K562 (cell line): ENCODE data around the gene TJAP1. TPM values are rescaled to one million over a fixed set of nuclear protein-coding genes. Genes with fewer than 3 reads are reported as not detected.

Source experiments
- ATAC-seq: fragments of 200-7000 bp; cut with Tn5 transposase; 3 replicates; pipeline ENCODE4 v1.9.1; 2020; ENCODE audit warnings: moderate library complexity
- BruUV-seq: library from RNA; stranded (reverse); fragments of 400-500 nt; replicated peaks from 2 replicates; lab custom pipeline; 2021; lab: Mats Ljungman, UMichigan
- CTCF ChIA-PET: fragments of 300-600 bp; formaldehyde crosslinking; extraction: SDS; loops from one replicate; lab custom pipeline; 2021; ENCODE audit warnings: low intra/inter-chr PET ratio; lab: Yijun Ruan, JAX
- POLR2A ChIA-PET: fragments of 300-600, 350-650 bp; sonication (Branson Sonifier 250); formaldehyde crosslinking; extraction: SDS; loops from one replicate; lab custom pipeline; 2021; ENCODE audit warnings: antibody characterized with exemption, inconsistent platforms; lab: Yijun Ruan, JAX
- DNase-seq, 4 experiments: peaks; one replicate each; pipeline versions ENCODE4 v3.0.0 to v3.0.0-alpha.2; 2011 to 2018; ENCODE audit warnings: low spot score in 3 of 4, mixed read lengths in 3 of 4; ENCODE audit errors: extremely low read depth in 1 of 4
- FAIRE-seq: peaks from 2 replicates; lab custom pipeline; 2011; peaks lifted over from hg19 to GRCh38; lab: Jason Lieb, UNC
- H2AFZ ChIP-seq: 2 replicates; pipeline ENCODE4 v1.6.0; 2011; ENCODE audit warnings: low read depth, low read length, control low read depth, inconsistent platforms
- H3K27ac ChIP-seq: fragments of 200-600 bp; 3 replicates; pipeline ENCODE4 v1.8.0; 2011; ENCODE audit warnings: low read depth, mild to moderate bottlenecking, control low read depth, inconsistent platforms, low read length, moderate library complexity, mixed read lengths; ENCODE audit errors: extremely low read depth
- H3K27me3 ChIP-seq, 2 experiments: fragments of 300-600 bp in 1 of 2; 2 replicates in 1 of 2; 3 replicates in 1 of 2; pipeline versions ENCODE4 v1.6.0 to v1.8.0; 2011; ENCODE audit warnings: inconsistent platforms in 2 of 2, low read length in 2 of 2, mild to moderate bottlenecking in 1 of 2, mixed read lengths in 1 of 2, moderate library complexity in 1 of 2; ENCODE audit not compliant: control insufficient read depth in 2 of 2, insufficient read depth in 2 of 2
- H3K36me3 ChIP-seq: fragments of 300-600 bp; 3 replicates; pipeline ENCODE4 v1.8.0; 2011; ENCODE audit warnings: mild to moderate bottlenecking, low read length, inconsistent platforms; ENCODE audit not compliant: control insufficient read depth, insufficient read depth
- H3K4me1 ChIP-seq, 2 experiments: fragments of 200-600 bp in 1 of 2; replicated peaks in 1 of 2; 2 replicates in 1 of 2; 3 replicates in 1 of 2; pipeline versions ENCODE4 v1.5.1 to v1.8.0; 2011; ENCODE audit warnings: inconsistent platforms in 2 of 2, low read length in 2 of 2, mild to moderate bottlenecking in 1 of 2, mixed read lengths in 1 of 2, moderate library complexity in 1 of 2; ENCODE audit not compliant: control insufficient read depth in 2 of 2, insufficient read depth in 2 of 2
- H3K4me2 ChIP-seq: 2 replicates; pipeline ENCODE4 v1.6.1; 2011; ENCODE audit warnings: low read length, control low read depth, inconsistent platforms, mixed read lengths; ENCODE audit not compliant: insufficient read depth
- H3K4me3 ChIP-seq: fragments of 200-600 bp; sonication (generic), shearing (Covaris generic); 2 replicates; pipeline ENCODE4 v1.5.1; 2016; ENCODE audit warnings: control low read depth, inconsistent platforms
- H3K79me2 ChIP-seq: fragments of 200-600 bp; 3 replicates; pipeline ENCODE4 v1.8.0; 2011; ENCODE audit warnings: low read length, inconsistent platforms; ENCODE audit not compliant: control insufficient read depth, insufficient read depth
- H3K9ac ChIP-seq, 2 experiments: 2 replicates each; pipeline versions ENCODE4 v1.6.0 to v1.6.1; 2011; ENCODE audit warnings: low read depth in 2 of 2, low read length in 2 of 2, control low read depth in 1 of 2, inconsistent platforms in 1 of 2, mild to moderate bottlenecking in 1 of 2, mixed read lengths in 1 of 2; ENCODE audit not compliant: insufficient read depth in 1 of 2
- H3K9me1 ChIP-seq: one replicate; pipeline ENCODE4 v1.6.0; 2011; ENCODE audit warnings: inconsistent platforms, mild to moderate bottlenecking, low read length, moderate library complexity; ENCODE audit not compliant: control insufficient read depth, insufficient read depth
- H3K9me3 ChIP-seq: replicated peaks from 2 replicates; pipeline ENCODE4 v1.5.1; 2011; ENCODE audit warnings: low read depth, low read length, inconsistent platforms; ENCODE audit not compliant: control insufficient read depth, insufficient read depth
- H4K20me1 ChIP-seq: replicated peaks from 2 replicates; pipeline ENCODE4 v1.6.1; 2011; ENCODE audit warnings: low read length, inconsistent platforms, mixed read lengths; ENCODE audit not compliant: control insufficient read depth, insufficient read depth
- BDP1 ChIP-seq: IDR thresholded peaks from 3 replicates; pipeline ENCODE4 v1.6.1; 2011; ENCODE audit not compliant: insufficient read length, insufficient read depth
- BRD9 ChIP-seq: fragments of 450-650 bp; IDR thresholded peaks from 2 replicates; pipeline ENCODE4 v1.6.1; 2018; ENCODE audit warnings: low read depth; ENCODE audit not compliant: partially characterized antibody
- CBX2 ChIP-seq: fragments of 200-600 bp; sonication (generic); IDR thresholded peaks from one replicate; pipeline ENCODE4 v1.6.1; 2012; ENCODE audit warnings: mild to moderate bottlenecking, low read length, inconsistent platforms; ENCODE audit not compliant: insufficient read depth, poor library complexity, severe bottlenecking
- ESRRB ChIP-seq: fragments of 250-450 bp; sonication (Bioruptor Pico); IDR thresholded peaks from 2 replicates; pipeline ENCODE4 v1.5.0; 2020; ENCODE audit warnings: mild to moderate bottlenecking, moderate library complexity, borderline replicate concordance
- KLF10 ChIP-seq: fragments of 250-450 bp; sonication (Bioruptor Pico); IDR thresholded peaks from 2 replicates; pipeline ENCODE4 v1.6.1; 2021; ENCODE audit warnings: matching md5 sums
- MTF1 ChIP-seq: fragments of 250-450 bp; sonication (Bioruptor Pico); IDR thresholded peaks from 2 replicates; pipeline ENCODE4 v1.9.0; 2021; ENCODE audit warnings: moderate library complexity, mild to moderate bottlenecking, inconsistent platforms, borderline replicate concordance
- RBM14 ChIP-seq: fragments of 200-400 bp; formaldehyde crosslinking; IDR thresholded peaks from 2 replicates; pipeline ENCODE4 v1.6.1; 2018; ENCODE audit warnings: low read depth, mild to moderate bottlenecking, low read length, moderate library complexity, borderline replicate concordance; ENCODE audit not compliant: insufficient read depth
- TSC22D4 ChIP-seq: fragments of 450-650 bp; IDR thresholded peaks from 2 replicates; pipeline ENCODE4 v1.6.1; 2016; ENCODE audit warnings: missing genetic modification characterization, missing biosample characterization, control low read depth
- ZNF134 ChIP-seq: fragments of 250-450 bp; sonication (Bioruptor Pico); conservative IDR thresholded peaks from 2 replicates; pipeline ENCODE4 v1.4.0; 2020
- ZSCAN29 ChIP-seq: fragments of 450-650 bp; IDR thresholded peaks from 2 replicates; pipeline ENCODE4 v1.6.1; 2017
- WGBS: fragments of 100-300 bp; shearing (Covaris generic); methylation state at CpG from one replicate; pipeline ENCODE4 v1.1.6; 2016; ENCODE audit warnings: low coverage, mixed read lengths; ENCODE audit not compliant: insufficient coverage; ENCODE audit errors: missing lambda C conversion rate; 5-methylcytosine and 5-hydroxymethylcytosine counted together
- in situ Hi-C: fragments of 300-500 bp; cut with MboI; formaldehyde crosslinking; loops from 4 replicates; pipeline ENCODE4 v1.15.0; 2018; ENCODE audit warnings: inconsistent platforms, mixed read lengths
- intact Hi-C: fragments of 100-400 bp; cut with micrococcal nuclease; formaldehyde crosslinking; loops from 2 replicates; pipeline ENCODE4 v1.14.2; 2022
- polyA plus RNA-seq, 8 experiments: library from polyadenylated mRNA; depleted of rRNA in 4 of 8; stranded (reverse) in 5 of 8; unstranded in 3 of 8; fragments of >200 nt; fragmentation: Nextera tagmentation in 2 of 8; fragmentation: Illumina TruSeq in 1 of 8; extraction: Ambion mirVana in 2 of 8; extraction: Trizol in 1 of 8; gene quantifications; 2 replicates each; pipeline versions ENCODE4 v1.2.1 to v1.2.3, GENCODE V29; 2011 to 2014; ENCODE audit warnings: inconsistent platforms in 1 of 8, missing spikeins in 1 of 8
- total RNA-seq, 7 experiments: library from RNA; depleted of rRNA in 6 of 7; stranded (reverse); fragments of >200 nt in 6 of 7; fragmentation: Illumina TruSeq in 2 of 7; extraction: Trizol in 2 of 7; gene quantifications; 2 replicates each; pipeline versions ENCODE4 v1.2.1 to v1.2.3, GENCODE V29; 2011 to 2021; ENCODE audit warnings: low replicate concordance in 1 of 7
- TF ChIP-seq, protein P1 (sequence below): sonication (generic); formaldehyde crosslinking; IDR thresholded peaks from 2 replicates; pipeline ENCODE4 v1.8.1; 2023; ENCODE audit warnings: mild to moderate bottlenecking, missing genetic modification reagents
- TF ChIP-seq, protein P2 (sequence below): fragments of 450-650 bp; formaldehyde crosslinking; IDR thresholded peaks from 2 replicates; pipeline ENCODE4 v1.4.0; 2020; ENCODE audit warnings: mild to moderate bottlenecking, moderate library complexity

TJAP1 gene
- total and polyA plus RNA-seq, 9 of the 15 experiments (the other 6 are each of a cell fraction or from before 2014, with no cell fraction given): 0.06 to 35.8 (median 16.2) TPM

DNA sequence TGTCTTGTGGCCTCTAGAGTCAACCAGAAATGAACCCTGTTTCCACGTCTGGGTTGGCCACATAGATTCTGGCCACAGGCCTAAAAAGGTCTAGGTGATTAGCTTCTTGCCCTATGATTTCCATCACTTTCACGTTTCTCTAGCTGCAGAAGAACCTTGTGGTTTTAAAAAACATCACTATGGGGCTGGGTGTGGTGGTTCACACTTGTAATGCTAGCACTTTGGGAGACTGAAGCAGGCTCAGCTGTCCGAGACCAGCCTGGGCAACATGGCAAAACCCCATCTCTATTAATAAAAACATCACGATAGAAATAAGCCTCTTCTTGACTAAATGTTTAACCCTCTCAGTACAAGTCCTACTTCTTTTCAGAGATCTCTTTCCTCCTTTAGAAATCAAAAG lies 67.1 kb downstream of the TJAP1 start:
- Histone ChIP-seq H3K9ac (no peak overlapping the region), H3K27me3 (no peaks in the 10 kb centered on the region), H3K79me2 (0 out of 3 replicates have a peak, but pooled peaks cover 2% of the 10 kb centered on the region), H3K9me3 (no peaks in the 10 kb centered on the region), H2AFZ (no peak overlapping the region), H3K27ac (no peak overlapping the region), H3K4me3 (no peak overlapping the region), H3K9me1 (no peaks in the 10 kb centered on the region), H3K4me2 (no peak overlapping the region), H3K4me1 (no peaks in the 10 kb centered on the region), H3K36me3 (peaks cover 94% of the 10 kb centered on the region), H4K20me1 (no peaks in the 10 kb centered on the region)
- DNase-seq (no peak), ATAC-seq (no peak), FAIRE-seq (no peak)
- ChIA-PET CTCF (no interaction called here), POLR2A (interaction anchor here (1.1 to 3.9 kb wide), 4 partner anchors 12 to 86 kb away, joined by 3 to 14 read pairs (median 5); partner anchors contain the start of gene LRRC73)
- BruUV-seq: no TSS peak
- in situ Hi-C loops: no loop called here
- intact Hi-C loops: no loop called here
- TF ChIP-seq, protein P1, sequence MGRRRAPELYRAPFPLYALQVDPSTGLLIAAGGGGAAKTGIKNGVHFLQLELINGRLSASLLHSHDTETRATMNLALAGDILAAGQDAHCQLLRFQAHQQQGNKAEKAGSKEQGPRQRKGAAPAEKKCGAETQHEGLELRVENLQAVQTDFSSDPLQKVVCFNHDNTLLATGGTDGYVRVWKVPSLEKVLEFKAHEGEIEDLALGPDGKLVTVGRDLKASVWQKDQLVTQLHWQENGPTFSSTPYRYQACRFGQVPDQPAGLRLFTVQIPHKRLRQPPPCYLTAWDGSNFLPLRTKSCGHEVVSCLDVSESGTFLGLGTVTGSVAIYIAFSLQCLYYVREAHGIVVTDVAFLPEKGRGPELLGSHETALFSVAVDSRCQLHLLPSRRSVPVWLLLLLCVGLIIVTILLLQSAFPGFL: no peak
- TF ChIP-seq RBM14: no peak
- no peak for TF ChIP-seq ZNF134 (CRISPR knock-in tag)
- TF ChIP-seq ZSCAN29: no peak
- TF ChIP-seq TSC22D4 (tag): no peak
- TF ChIP-seq MTF1: no peak
- TF ChIP-seq BRD9: no peak
- TF ChIP-seq KLF10 (CRISPR knock-in tag): no peak
- TF ChIP-seq BDP1: no peak
- TF ChIP-seq ESRRB: no peak
- no peak for TF ChIP-seq CBX2
- TF ChIP-seq, protein P2, sequence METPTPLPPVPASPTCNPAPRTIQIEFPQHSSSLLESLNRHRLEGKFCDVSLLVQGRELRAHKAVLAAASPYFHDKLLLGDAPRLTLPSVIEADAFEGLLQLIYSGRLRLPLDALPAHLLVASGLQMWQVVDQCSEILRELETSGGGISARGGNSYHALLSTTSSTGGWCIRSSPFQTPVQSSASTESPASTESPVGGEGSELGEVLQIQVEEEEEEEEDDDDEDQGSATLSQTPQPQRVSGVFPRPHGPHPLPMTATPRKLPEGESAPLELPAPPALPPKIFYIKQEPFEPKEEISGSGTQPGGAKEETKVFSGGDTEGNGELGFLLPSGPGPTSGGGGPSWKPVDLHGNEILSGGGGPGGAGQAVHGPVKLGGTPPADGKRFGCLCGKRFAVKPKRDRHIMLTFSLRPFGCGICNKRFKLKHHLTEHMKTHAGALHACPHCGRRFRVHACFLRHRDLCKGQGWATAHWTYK (CRISPR knock-in tag): no peak
- 91% methylated on average over 4 of the region's 4 CpGs for WGBS
